Endothelial cell of umbilical vein (primary cell): ENCODE results near the gene FBXW4. TPM values are rescaled to one million over a fixed set of nuclear protein-coding genes. Genes with fewer than 3 reads are reported as not detected.
"Not testable (repeated sequence)": the region's sequence is repeated elsewhere in the genome, so short reads cannot be mapped to it uniquely, and the experiment has no call there.

Experiments used
- BruUV-seq: library from RNA; stranded (reverse); fragments of 400-500 nt; replicated peaks from 2 replicates; lab custom pipeline; 2021; lab: Mats Ljungman, UMichigan
- CTCF ChIA-PET: fragments of 300-600, 350-600 bp; sonication (Branson Sonifier 250); formaldehyde crosslinking; loops from one replicate; lab custom pipeline; 2021; ENCODE audit warnings: antibody characterized with exemption, inconsistent platforms; lab: Charles Lee
- POLR2A ChIA-PET: fragments of 300-600, 350-600 bp; sonication (Branson Sonifier 250); formaldehyde crosslinking; loops from one replicate; lab custom pipeline; 2021; ENCODE audit warnings: antibody characterized with exemption, inconsistent platforms; lab: Charles Lee
- DNase-seq: peaks from one replicate; pipeline ENCODE4 v3.0.0-alpha.2; 2011; ENCODE audit warnings: low read depth, low spot score
- FAIRE-seq: peaks from 2 replicates; lab custom pipeline; 2011; peaks lifted over from hg19 to GRCh38; lab: Jason Lieb, UNC
- H2AFZ ChIP-seq: 2 replicates; pipeline ENCODE4 v1.6.0; 2012; ENCODE audit warnings: low read depth, low read length, control low read depth, inconsistent platforms
- H3K27ac ChIP-seq: 2 replicates; pipeline ENCODE4 v1.5.1; 2011; ENCODE audit warnings: low read depth, mild to moderate bottlenecking, control low read depth, low read length, moderate library complexity; ENCODE audit not compliant: insufficient read depth
- H3K27me3 ChIP-seq, 2 experiments: 2 replicates each; pipeline versions ENCODE4 v1.6.0 to v1.6.1; 2011; ENCODE audit warnings: low read length in 2 of 2, mixed read lengths in 1 of 2; ENCODE audit not compliant: control insufficient read depth in 2 of 2, insufficient read depth in 2 of 2
- H3K36me3 ChIP-seq, 2 experiments: 2 replicates in 1 of 2; 3 replicates in 1 of 2; pipeline ENCODE4 v1.5.1; 2011; ENCODE audit warnings: low read length in 2 of 2, mild to moderate bottlenecking in 1 of 2, moderate library complexity in 1 of 2; ENCODE audit not compliant: control insufficient read depth in 2 of 2, insufficient read depth in 2 of 2; ENCODE audit errors: extremely low read depth in 1 of 2
- H3K4me1 ChIP-seq: 3 replicates; pipeline ENCODE4 v1.5.1; 2011; ENCODE audit warnings: mild to moderate bottlenecking, low read length; ENCODE audit not compliant: control insufficient read depth, insufficient read depth; ENCODE audit errors: extremely low read depth
- H3K4me2 ChIP-seq: 2 replicates; pipeline ENCODE4 v1.6.1; 2011; ENCODE audit warnings: low read length, control low read depth, mixed read lengths; ENCODE audit not compliant: insufficient read depth
- H3K4me3 ChIP-seq, 3 experiments: fragments of 200-600 bp in 1 of 3; sonication (generic), shearing (Covaris generic) in 1 of 3; replicated peaks in 1 of 3; 2 replicates each; pipeline ENCODE4 v1.5.1; 2011 to 2016; ENCODE audit warnings: control low read depth in 3 of 3, low read length in 3 of 3, mild to moderate bottlenecking in 2 of 3, inconsistent platforms in 1 of 3, low read depth in 1 of 3, moderate library complexity in 1 of 3; ENCODE audit not compliant: insufficient read depth in 1 of 3
- H3K79me2 ChIP-seq: 2 replicates; pipeline ENCODE4 v1.6.0; 2012; ENCODE audit warnings: low read length, inconsistent platforms; ENCODE audit not compliant: control insufficient read depth, insufficient read depth
- H3K9ac ChIP-seq: replicated peaks from 2 replicates; pipeline ENCODE3; 2011; ENCODE audit warnings: low read length, control low read depth; ENCODE audit not compliant: insufficient read depth; ENCODE audit errors: extremely low read depth
- H3K9me1 ChIP-seq: replicated peaks from 3 replicates; pipeline ENCODE4 v1.6.0; 2011; ENCODE audit warnings: mild to moderate bottlenecking, low read length; ENCODE audit not compliant: control insufficient read depth, insufficient read depth; ENCODE audit errors: extremely low read depth
- H3K9me3 ChIP-seq: replicated peaks from 2 replicates; pipeline ENCODE4 v1.5.1; 2012; ENCODE audit warnings: low read length, inconsistent platforms; ENCODE audit not compliant: control insufficient read depth, insufficient read depth
- H4K20me1 ChIP-seq: replicated peaks from 2 replicates; pipeline ENCODE3; 2011; ENCODE audit warnings: mild to moderate bottlenecking, low read length; ENCODE audit not compliant: control insufficient read depth, insufficient read depth; ENCODE audit errors: extremely low read depth
- FOS ChIP-seq: IDR thresholded peaks from 2 replicates; pipeline ENCODE4 v1.6.1; 2011; ENCODE audit warnings: mild to moderate bottlenecking, low read length, moderate library complexity, borderline replicate concordance; ENCODE audit not compliant: insufficient read depth
- GATA2 ChIP-seq: IDR thresholded peaks from 2 replicates; pipeline ENCODE4 v1.7.0; 2011; ENCODE audit warnings: low read depth, mild to moderate bottlenecking, moderate library complexity, mixed read lengths, low read length; ENCODE audit not compliant: insufficient read length, insufficient read depth
- MAX ChIP-seq: IDR thresholded peaks from 2 replicates; pipeline ENCODE4 v1.6.1; 2011; ENCODE audit not compliant: insufficient read depth, insufficient read length
- MYC ChIP-seq: IDR thresholded peaks from one replicate; pipeline ENCODE4 v1.6.1; 2011; ENCODE audit warnings: mild to moderate bottlenecking, low read depth, low read length
- POLR2AphosphoS5 ChIP-seq: IDR thresholded peaks from 2 replicates; pipeline ENCODE4 v1.6.1; 2012; ENCODE audit warnings: low read depth, mild to moderate bottlenecking, control low read depth, low read length, moderate library complexity; ENCODE audit not compliant: insufficient read depth
- dilution Hi-C: fragments of 300-500 bp; cut with MboI; formaldehyde crosslinking; loops from one replicate; pipeline ENCODE4 v1.15.0; 2019; ENCODE audit warnings: low sequenced_read_pairs; ENCODE audit not compliant: extremely low pct_ligation_motif_present
- intact Hi-C: fragments of 100-400 bp; cut with micrococcal nuclease; formaldehyde crosslinking; loops from one replicate; pipeline ENCODE4 v1.10.0; 2022
- polyA plus RNA-seq, 4 experiments: library from polyadenylated mRNA; depleted of rRNA in 3 of 4; stranded (reverse) in 3 of 4; unstranded in 1 of 4; fragments of >200 nt; gene quantifications; 2 replicates each; pipeline versions ENCODE4 v1.2.1 to v1.2.3, GENCODE V29; 2011 to 2012; ENCODE audit warnings: missing spikeins in 1 of 4
- total RNA-seq: library from RNA; stranded (reverse); gene quantifications from 2 replicates; pipeline ENCODE4 v1.2.3, GENCODE V29; 2021

FBXW4 gene
- total and polyA plus RNA-seq, 2 donors (not counting 3 experiments of a cell fraction or from before 2014, with no cell fraction given): 20.8 to 21.1 TPM

GRCh38 chr10:101593331-101593730 lies 101.6 kb downstream of the FBXW4 start:
- H3K4me1 ChIP-seq, BruUV-seq, FAIRE-seq, DNase-seq, H3K27ac ChIP-seq, intact Hi-C loops, H3K4me2 ChIP-seq, H4K20me1 ChIP-seq, H3K9me3 ChIP-seq, H3K9ac ChIP-seq, H3K4me3 ChIP-seq, dilution Hi-C loops, H3K27me3 ChIP-seq, H3K9me1 ChIP-seq, POLR2A ChIA-PET, H3K79me2 ChIP-seq, H2AFZ ChIP-seq, H3K36me3 ChIP-seq: not testable (repeated sequence)
- CTCF ChIA-PET: interaction anchor here (1.5 kb wide), 1 partner anchor 9 kb away, joined by 7 read pairs; no protein-coding TSS in a partner anchor

- H3K79me2 ChIP-seq: peaks cover 8% of the 10 kb centered on the region
- BruUV-seq: no TSS peak
- peak; percentile 53 for DNase-seq
- TF ChIP-seq MYC (no peak), GATA2 (peak; percentile 42), POLR2AphosphoS5 (no peak), FOS (peak; percentile 68), MAX (no peak)
- H3K4me3 ChIP-seq: peak overlapping the region; percentile 75 to 88 (median 81)
- H3K27ac ChIP-seq: no peak overlapping the region
- H3K36me3 ChIP-seq: no peaks in the 10 kb centered on the region
- H3K9ac ChIP-seq: peak overlapping the region; percentile 50
- peak; percentile 74 for FAIRE-seq
- no peaks in the 10 kb centered on the region for H3K9me3 ChIP-seq
- H3K27me3 ChIP-seq: no peaks in the 10 kb centered on the region
- H4K20me1 ChIP-seq: no peaks in the 10 kb centered on the region
- H2AFZ ChIP-seq: peak overlapping the region; percentile 64
- H3K4me2 ChIP-seq: peak overlapping the region; percentile 85
- no peaks in the 10 kb centered on the region for H3K9me1 ChIP-seq
- dilution Hi-C loops (no loop called here), intact Hi-C loops (no loop called here)
- POLR2A ChIA-PET: no interaction called here
- CTCF ChIA-PET: interaction anchor here (0.6 to 3.0 kb wide), 4 partner anchors 9 to 408 kb away, joined by 3 to 15 read pairs (median 4); no protein-coding TSS in a partner anchor
- H3K4me1 ChIP-seq: peaks cover 18% of the 10 kb centered on the region
These were observed 106.1 kb downstream of the FBXW4 start for GRCh38 chr10:101588879-101589278.
